Progenitor cell of endocrine pancreas (in vitro differentiated cells): ENCODE data around the gene CACNG3. TPM values are rescaled to one million over a fixed set of nuclear protein-coding genes. Genes with fewer than 3 reads are reported as not detected.

ENCODE experiments used
- DNase-seq: peaks from one replicate; pipeline ENCODE4 v3.0.0; 2021; ENCODE audit warnings: low spot score; ENCODE audit not compliant: unreplicated experiment
- H3K27ac Mint-ChIP-seq: 2 replicates; pipeline ENCODE4 v1.8.0; 2021; ENCODE audit warnings: mild to moderate bottlenecking, moderate library complexity, mixed read lengths
- H3K27me3 Mint-ChIP-seq: 2 replicates; pipeline ENCODE4 v1.8.0; 2021; ENCODE audit warnings: mixed read lengths
- H3K36me3 Mint-ChIP-seq: 2 replicates; pipeline ENCODE4 v1.8.0; 2022; ENCODE audit warnings: mixed read lengths; ENCODE audit not compliant: insufficient read depth
- H3K4me1 Mint-ChIP-seq: 2 replicates; pipeline ENCODE4 v1.8.0; 2021; ENCODE audit warnings: low read depth, mixed read lengths
- H3K4me3 Mint-ChIP-seq: 2 replicates; pipeline ENCODE4 v1.8.0; 2021; ENCODE audit warnings: low read depth, mild to moderate bottlenecking, moderate library complexity, mixed read lengths
- H3K9me3 Mint-ChIP-seq: 2 replicates; pipeline ENCODE4 v1.8.0; 2021; ENCODE audit warnings: low read depth, mixed read lengths
- total RNA-seq: library from RNA; stranded (reverse); gene quantifications from 2 replicates; pipeline ENCODE4 v1.2.1, GENCODE V29; 2021
- TF ChIP-seq, protein P1 (sequence below): fragments of 200-600 bp; sonication (generic); IDR thresholded peaks from one replicate; pipeline ENCODE4 v1.5.0; 2021; ENCODE audit warnings: antibody characterized with exemption, mild to moderate bottlenecking; ENCODE audit not compliant: unreplicated experiment

CACNG3 gene
- total RNA-seq, 1 donor from 2014 or later = not detected

DNA sequence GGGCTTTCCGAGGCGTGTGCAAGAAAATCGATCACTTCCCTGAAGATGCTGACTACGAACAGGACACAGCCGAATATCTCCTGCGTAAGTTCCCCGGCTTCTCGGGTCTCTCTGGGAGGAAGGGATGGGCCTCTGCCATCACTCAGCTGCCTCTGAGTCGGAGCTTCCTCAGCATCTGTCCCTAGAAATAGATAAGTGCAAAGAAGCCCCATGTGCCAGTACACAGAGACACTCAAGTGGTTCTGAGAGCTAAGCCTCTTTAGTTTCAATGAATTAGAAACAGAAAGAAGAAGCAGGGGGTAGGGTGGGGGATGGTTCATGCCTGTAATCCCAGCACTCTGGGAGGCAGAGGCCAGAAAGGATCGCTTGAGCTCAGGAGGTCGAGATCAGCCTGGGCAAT lies 90.6 kb downstream of the CACNG3 start:
- no peak overlapping the region for H3K4me3 Mint-ChIP-seq
- DNase-seq = no peak
- no peak overlapping the region for H3K27ac Mint-ChIP-seq
- H3K9me3 Mint-ChIP-seq = no peaks in the 10 kb centered on the region
- peaks cover 21% of the 10 kb centered on the region for H3K4me1 Mint-ChIP-seq
- TF ChIP-seq, protein P1, sequence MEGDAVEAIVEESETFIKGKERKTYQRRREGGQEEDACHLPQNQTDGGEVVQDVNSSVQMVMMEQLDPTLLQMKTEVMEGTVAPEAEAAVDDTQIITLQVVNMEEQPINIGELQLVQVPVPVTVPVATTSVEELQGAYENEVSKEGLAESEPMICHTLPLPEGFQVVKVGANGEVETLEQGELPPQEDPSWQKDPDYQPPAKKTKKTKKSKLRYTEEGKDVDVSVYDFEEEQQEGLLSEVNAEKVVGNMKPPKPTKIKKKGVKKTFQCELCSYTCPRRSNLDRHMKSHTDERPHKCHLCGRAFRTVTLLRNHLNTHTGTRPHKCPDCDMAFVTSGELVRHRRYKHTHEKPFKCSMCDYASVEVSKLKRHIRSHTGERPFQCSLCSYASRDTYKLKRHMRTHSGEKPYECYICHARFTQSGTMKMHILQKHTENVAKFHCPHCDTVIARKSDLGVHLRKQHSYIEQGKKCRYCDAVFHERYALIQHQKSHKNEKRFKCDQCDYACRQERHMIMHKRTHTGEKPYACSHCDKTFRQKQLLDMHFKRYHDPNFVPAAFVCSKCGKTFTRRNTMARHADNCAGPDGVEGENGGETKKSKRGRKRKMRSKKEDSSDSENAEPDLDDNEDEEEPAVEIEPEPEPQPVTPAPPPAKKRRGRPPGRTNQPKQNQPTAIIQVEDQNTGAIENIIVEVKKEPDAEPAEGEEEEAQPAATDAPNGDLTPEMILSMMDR = no peak
- peaks cover 41% of the 10 kb centered on the region for H3K27me3 Mint-ChIP-seq
- H3K36me3 Mint-ChIP-seq = no peaks in the 10 kb centered on the region

DNA sequence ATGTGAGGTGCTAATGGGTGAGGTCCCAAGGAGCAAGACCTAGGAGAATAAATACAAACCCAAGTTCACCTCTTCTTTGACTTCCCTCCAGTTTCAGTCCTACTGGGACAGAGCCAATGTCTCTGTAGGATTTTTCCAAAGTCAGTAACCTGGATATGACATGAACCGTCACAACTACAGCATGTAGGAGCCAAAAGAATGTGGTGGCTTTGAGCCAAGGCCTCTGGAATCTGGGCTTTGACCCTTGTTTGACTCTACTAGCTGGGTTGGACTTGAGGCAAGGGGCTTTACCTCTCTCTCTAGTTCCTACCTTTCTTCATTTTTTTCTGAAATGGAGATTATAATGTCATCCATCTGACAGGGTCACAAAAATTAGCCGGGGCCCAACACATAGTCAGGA lies 91.4 kb downstream of the CACNG3 start:
- no peaks in the 10 kb centered on the region for H3K9me3 Mint-ChIP-seq
- TF ChIP-seq, protein P1 = no peak
- no peak overlapping the region for H3K27ac Mint-ChIP-seq
- peaks cover 38% of the 10 kb centered on the region for H3K27me3 Mint-ChIP-seq
- H3K36me3 Mint-ChIP-seq = no peaks in the 10 kb centered on the region
- no peak overlapping the region for H3K4me3 Mint-ChIP-seq
- no peak for DNase-seq
- peaks cover 21% of the 10 kb centered on the region for H3K4me1 Mint-ChIP-seq

DNA sequence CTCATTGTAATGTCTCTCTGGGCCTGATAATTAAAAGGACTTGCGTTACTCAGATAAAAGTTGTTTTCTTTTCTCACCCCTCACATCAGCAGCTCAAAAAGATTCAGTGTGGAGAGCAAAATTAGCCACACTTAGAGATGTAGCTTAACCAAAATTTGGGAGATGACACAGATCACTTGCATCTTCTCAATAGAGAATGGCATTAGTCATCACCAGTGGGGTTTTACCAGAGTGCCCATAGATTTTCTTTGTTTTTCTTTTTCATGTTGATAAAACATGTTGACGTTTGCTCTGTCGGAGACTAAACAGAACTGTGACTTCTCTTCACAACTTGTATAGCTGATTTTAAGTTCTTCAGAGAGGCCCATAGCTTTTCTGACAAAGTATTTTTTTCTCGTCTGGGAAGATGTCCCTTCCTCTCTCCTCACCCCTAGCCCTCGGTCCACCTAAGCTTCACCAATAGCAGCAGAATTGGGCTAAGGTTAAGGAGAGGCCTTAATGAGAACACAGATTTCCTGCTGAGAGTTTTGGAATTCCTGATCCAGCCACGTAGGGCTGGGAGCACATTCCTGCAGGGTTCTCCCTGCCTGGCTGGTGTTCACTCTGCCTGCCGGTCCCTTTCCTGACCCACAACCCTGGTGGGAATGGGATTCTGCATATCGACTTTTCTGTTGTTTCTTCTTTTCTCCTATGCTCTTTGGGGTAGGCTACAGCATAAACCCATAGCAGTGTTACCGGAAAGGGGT lies 92.6 kb downstream of the CACNG3 start:
- no peaks in the 10 kb centered on the region for H3K9me3 Mint-ChIP-seq

DNA sequence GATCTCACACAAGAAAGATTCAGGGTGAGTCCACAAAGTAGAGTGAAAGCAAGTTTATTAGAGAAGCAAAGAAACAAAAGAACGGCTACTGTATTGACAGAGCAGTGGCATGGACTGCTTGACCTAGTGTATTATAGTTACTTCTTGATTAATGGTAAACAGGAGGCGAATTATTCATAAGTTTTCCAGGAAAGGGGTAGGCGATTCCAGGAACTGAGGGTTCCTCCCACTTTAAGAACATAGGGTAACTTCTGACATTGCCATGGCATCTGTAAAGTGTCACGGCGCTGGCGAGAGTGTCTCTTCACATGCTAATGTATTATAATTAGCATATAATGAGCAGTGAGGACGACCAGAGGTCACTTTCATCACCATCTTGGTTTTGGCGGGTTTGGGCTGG lies 93.2 kb downstream of the CACNG3 start:
- Mint-ChIP-seq H3K27ac (no peak overlapping the region), H3K36me3 (no peaks in the 10 kb centered on the region)
- no peak for DNase-seq

More for the DNA sequence above, 92.6 kb downstream of the CACNG3 start:
- no peaks in the 10 kb centered on the region for H3K36me3 Mint-ChIP-seq
- H3K27ac Mint-ChIP-seq = no peak overlapping the region
- TF ChIP-seq, protein P1 = no peak
- no peak overlapping the region for H3K4me3 Mint-ChIP-seq
- H3K27me3 Mint-ChIP-seq = peaks cover 35% of the 10 kb centered on the region
- peaks cover 21% of the 10 kb centered on the region for H3K4me1 Mint-ChIP-seq
- DNase-seq = no peak

DNA sequence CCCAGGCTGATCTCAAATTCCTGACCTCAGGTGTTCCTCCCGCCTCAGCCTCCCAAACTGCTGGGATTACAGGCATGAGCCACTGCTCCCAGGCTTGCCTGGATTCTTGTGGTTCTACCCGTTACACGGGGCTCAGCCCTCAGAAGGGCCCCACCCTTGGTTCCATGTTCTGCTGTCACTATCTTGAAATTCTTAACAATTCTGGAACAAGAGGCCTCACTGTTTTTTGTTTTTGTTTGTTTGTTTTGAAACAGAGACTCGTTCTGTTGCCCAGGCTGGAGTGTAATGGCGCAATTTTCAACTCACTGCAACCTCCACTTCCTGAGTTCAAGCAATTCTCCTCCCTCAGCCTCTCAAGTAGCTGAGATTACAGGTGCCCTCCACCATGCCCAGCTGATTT lies 96.6 kb downstream of the CACNG3 start:
- peaks cover 38% of the 10 kb centered on the region for H3K27me3 Mint-ChIP-seq
- no peak for DNase-seq
- H3K36me3 Mint-ChIP-seq = no peaks in the 10 kb centered on the region
- no peaks in the 10 kb centered on the region for H3K9me3 Mint-ChIP-seq
- no peak overlapping the region for H3K4me3 Mint-ChIP-seq
- H3K27ac Mint-ChIP-seq = no peak overlapping the region
- H3K4me1 Mint-ChIP-seq = peaks cover 7% of the 10 kb centered on the region
- TF ChIP-seq, protein P1 = no peak

More for the DNA sequence above, 93.2 kb downstream of the CACNG3 start:
- peaks cover 37% of the 10 kb centered on the region for H3K27me3 Mint-ChIP-seq
- no peak overlapping the region for H3K4me3 Mint-ChIP-seq
- H3K4me1 Mint-ChIP-seq = peaks cover 20% of the 10 kb centered on the region
- H3K9me3 Mint-ChIP-seq = no peaks in the 10 kb centered on the region
- TF ChIP-seq, protein P1 = no peak
